HepG2 (cell line): ENCODE measurements around the gene CPVL. TPM values are rescaled to one million over a fixed set of nuclear protein-coding genes. Genes with fewer than 3 reads are reported as not detected.

Source experiments
- ARID5B ChIP-seq: IDR thresholded peaks from 2 replicates; pipeline ENCODE4 v1.4.0; 2020; ENCODE audit warnings: mild to moderate bottlenecking, missing genetic modification reagents
- CBX2 ChIP-seq, 2 experiments: fragments of 200-600 bp in 1 of 2; sonication (generic); formaldehyde crosslinking in 1 of 2; IDR thresholded peaks; 2 replicates each; pipeline versions ENCODE4 v1.7.0 to v1.8.1; 2018 to 2022; ENCODE audit warnings: low read depth in 2 of 2, low read length in 1 of 2, mild to moderate bottlenecking in 1 of 2, missing genetic modification reagents in 1 of 2
- DMAP1 ChIP-seq: IDR thresholded peaks from 2 replicates; pipeline ENCODE4 v1.6.1; 2016
- FLYWCH1 ChIP-seq: sonication (generic); formaldehyde crosslinking; IDR thresholded peaks from 2 replicates; pipeline ENCODE4 v1.8.1; 2023; ENCODE audit warnings: mild to moderate bottlenecking, missing genetic modification reagents
- FUBP1 ChIP-seq: sonication (generic); formaldehyde crosslinking; IDR thresholded peaks from 2 replicates; pipeline ENCODE4 v1.5.1; 2020; ENCODE audit warnings: missing genetic modification reagents, mild to moderate bottlenecking, borderline replicate concordance
- GABPA ChIP-seq, 2 experiments: IDR thresholded peaks; 2 replicates each; pipeline ENCODE4 v1.6.1; 2011 to 2016; ENCODE audit warnings: low read depth in 2 of 2, low read length in 1 of 2, missing biosample characterization in 1 of 2, missing genetic modification characterization in 1 of 2
- HOXA3 ChIP-seq: sonication (generic); formaldehyde crosslinking; IDR thresholded peaks from 2 replicates; pipeline ENCODE4 v1.5.0; 2020; ENCODE audit warnings: missing genetic modification reagents
- KLF9 ChIP-seq: IDR thresholded peaks from 2 replicates; pipeline ENCODE4 v1.6.1; 2016; ENCODE audit warnings: low read depth
- MLX ChIP-seq: IDR thresholded peaks from 2 replicates; pipeline ENCODE4 v1.6.1; 2016
- RFXANK ChIP-seq: IDR thresholded peaks from 2 replicates; pipeline ENCODE4 v1.6.1; 2016
- THRA ChIP-seq: sonication (generic); formaldehyde crosslinking; IDR thresholded peaks from 2 replicates; pipeline ENCODE4 v1.4.0; 2020; ENCODE audit warnings: missing genetic modification reagents, borderline replicate concordance
- ZFP41 ChIP-seq: sonication (generic); formaldehyde crosslinking; IDR thresholded peaks from 2 replicates; pipeline ENCODE4 v1.4.0; 2020; ENCODE audit warnings: mild to moderate bottlenecking, missing genetic modification reagents, borderline replicate concordance
- ZMAT5 ChIP-seq: sonication (generic); formaldehyde crosslinking; IDR thresholded peaks from 2 replicates; pipeline ENCODE4 v1.5.0; 2020; ENCODE audit warnings: mild to moderate bottlenecking, low read depth, missing genetic modification reagents, borderline replicate concordance
- ZNF101 ChIP-seq: sonication (generic); formaldehyde crosslinking; IDR thresholded peaks from 2 replicates; pipeline ENCODE4 v1.4.0; 2020; ENCODE audit warnings: mild to moderate bottlenecking, low read depth, missing genetic modification reagents, borderline replicate concordance
- ZNF264 ChIP-seq: sonication (generic); formaldehyde crosslinking; IDR thresholded peaks from 2 replicates; pipeline ENCODE4 v1.4.0; 2020; ENCODE audit warnings: missing genetic modification reagents
- ZNF280B ChIP-seq: sonication (generic); formaldehyde crosslinking; IDR thresholded peaks from 2 replicates; pipeline ENCODE4 v1.5.0; 2020; ENCODE audit warnings: missing genetic modification reagents, mild to moderate bottlenecking, borderline replicate concordance
- ZNF644 ChIP-seq: IDR thresholded peaks from 2 replicates; pipeline ENCODE4 v1.6.1; 2016; ENCODE audit warnings: low read depth
- polyA plus RNA-seq, 8 experiments: library from polyadenylated mRNA; depleted of rRNA in 3 of 8; stranded (reverse) in 7 of 8; unstranded in 1 of 8; fragments of >200 nt; fragmentation: Illumina TruSeq in 4 of 8; extraction: Trizol in 4 of 8; gene quantifications; 2 replicates each; pipeline versions ENCODE4 v1.2.1 to v1.2.3, GENCODE V29; 2011 to 2016; ENCODE audit warnings: low read depth in 4 of 8, missing spikeins in 1 of 8, mixed read lengths in 1 of 8; ENCODE audit not compliant: insufficient read depth in 1 of 8
- total RNA-seq, 5 experiments: library from RNA; depleted of rRNA; stranded (reverse); fragments of >200 nt; fragmentation: Illumina TruSeq; extraction: Trizol; gene quantifications; 2 replicates each; pipeline ENCODE4 v1.2.3, GENCODE V29; 2016; ENCODE audit warnings: low read depth in 1 of 5
- TF ChIP-seq, protein P1 (sequence below): sonication (generic); formaldehyde crosslinking; IDR thresholded peaks from 2 replicates; pipeline ENCODE4 v1.8.1; 2023; ENCODE audit warnings: mild to moderate bottlenecking, moderate library complexity, missing genetic modification reagents

CPVL gene
- total and polyA plus RNA-seq, 2 of the 13 experiments (the other 11 are each of a cell fraction or from before 2014, with no cell fraction given): 59.2 to 294 TPM

GRCh38 chr7:29146057-29146706 is at the start of gene CPVL (continued):
- TF ChIP-seq CBX2 (IDR thresholded peaks at IDR 0.05; ENCODE audit: low read depth, low read length): no peak
- TF ChIP-seq CBX2 (CRISPR knock-in tag; IDR thresholded peaks at IDR 0.05; ENCODE audit: low read depth): no peak
- no peak for TF ChIP-seq ZNF644
- peak; percentile 73; the same call in 1 of the 2 replicates for TF ChIP-seq ZNF280B (CRISPR knock-in tag)
- no peak for TF ChIP-seq THRA
- TF ChIP-seq, protein P1, sequence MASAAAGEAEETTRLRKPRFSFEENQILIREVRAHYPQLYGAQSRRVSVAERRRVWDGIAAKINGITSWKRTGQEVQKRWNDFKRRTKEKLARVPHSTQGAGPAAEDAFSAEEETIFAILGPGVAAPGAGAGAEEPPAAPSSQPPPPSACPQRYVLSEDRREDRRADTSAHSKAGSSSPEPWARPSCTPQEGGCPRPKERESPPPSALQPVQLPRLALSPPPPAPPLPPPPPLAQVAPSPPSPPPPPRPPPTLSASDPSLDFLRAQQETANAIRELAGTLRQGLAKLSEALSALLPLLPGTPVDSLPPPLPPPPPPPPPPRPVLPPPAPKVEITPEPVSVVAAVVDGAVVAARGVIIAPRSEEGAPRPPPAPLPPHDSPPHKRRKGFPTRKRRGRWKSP (CRISPR knock-in tag): peak; percentile 79; the same call in 1 of the 2 replicates
- TF ChIP-seq ZNF101 (CRISPR knock-in tag): no peak
- no peak for TF ChIP-seq GABPA (IDR thresholded peaks at IDR 0.05; ENCODE audit: low read depth, low read length)
- TF ChIP-seq GABPA (CRISPR knock-in tag; IDR thresholded peaks at IDR 0.05; ENCODE audit: low read depth): no peak
- no peak for TF ChIP-seq ZNF264 (CRISPR knock-in tag)
- no peak for TF ChIP-seq MLX
- no peak for TF ChIP-seq RFXANK
- no peak for TF ChIP-seq ZMAT5 (CRISPR knock-in tag)
- TF ChIP-seq FLYWCH1 (CRISPR knock-in tag): no peak
- peak; percentile 66 for TF ChIP-seq HOXA3 (CRISPR knock-in tag)
- TF ChIP-seq DMAP1 (CRISPR knock-in tag): no peak
- TF ChIP-seq FUBP1: no peak
- TF ChIP-seq KLF9 (CRISPR knock-in tag): no peak
- TF ChIP-seq ZFP41 (CRISPR knock-in tag): no peak
- TF ChIP-seq ARID5B (CRISPR knock-in tag): 0 out of 2 replicates have a peak, but pooled peaks have one; percentile 26
